GM12891 (cell line): ENCODE results near the gene DGKI.

Experiments
- POLR2A ChIP-seq: IDR thresholded peaks from 2 replicates; pipeline ENCODE4 v1.6.1; 2011; ENCODE audit warnings: low read depth, low read length, control low read depth
- SPI1 ChIP-seq: IDR thresholded peaks from 2 replicates; pipeline ENCODE4 v1.6.1; 2011; ENCODE audit warnings: low read depth, low read length, control low read depth

- TF ChIP-seq POLR2A (no peak), SPI1 (no peak)
Measured at GRCh38 chr7:137751361-137752009, 95.3 kb downstream of the DGKI start.
